Measurements from ENCODE around the gene CAD. TPM values are rescaled to one million over a fixed set of nuclear protein-coding genes. Genes with fewer than 3 reads are reported as not detected.

CAD gene
- total and polyA plus RNA-seq, 2 donors (not counting 3 experiments of a cell fraction or from before 2014, with no cell fraction given): 60.3 to 91.4 TPM

DNA sequence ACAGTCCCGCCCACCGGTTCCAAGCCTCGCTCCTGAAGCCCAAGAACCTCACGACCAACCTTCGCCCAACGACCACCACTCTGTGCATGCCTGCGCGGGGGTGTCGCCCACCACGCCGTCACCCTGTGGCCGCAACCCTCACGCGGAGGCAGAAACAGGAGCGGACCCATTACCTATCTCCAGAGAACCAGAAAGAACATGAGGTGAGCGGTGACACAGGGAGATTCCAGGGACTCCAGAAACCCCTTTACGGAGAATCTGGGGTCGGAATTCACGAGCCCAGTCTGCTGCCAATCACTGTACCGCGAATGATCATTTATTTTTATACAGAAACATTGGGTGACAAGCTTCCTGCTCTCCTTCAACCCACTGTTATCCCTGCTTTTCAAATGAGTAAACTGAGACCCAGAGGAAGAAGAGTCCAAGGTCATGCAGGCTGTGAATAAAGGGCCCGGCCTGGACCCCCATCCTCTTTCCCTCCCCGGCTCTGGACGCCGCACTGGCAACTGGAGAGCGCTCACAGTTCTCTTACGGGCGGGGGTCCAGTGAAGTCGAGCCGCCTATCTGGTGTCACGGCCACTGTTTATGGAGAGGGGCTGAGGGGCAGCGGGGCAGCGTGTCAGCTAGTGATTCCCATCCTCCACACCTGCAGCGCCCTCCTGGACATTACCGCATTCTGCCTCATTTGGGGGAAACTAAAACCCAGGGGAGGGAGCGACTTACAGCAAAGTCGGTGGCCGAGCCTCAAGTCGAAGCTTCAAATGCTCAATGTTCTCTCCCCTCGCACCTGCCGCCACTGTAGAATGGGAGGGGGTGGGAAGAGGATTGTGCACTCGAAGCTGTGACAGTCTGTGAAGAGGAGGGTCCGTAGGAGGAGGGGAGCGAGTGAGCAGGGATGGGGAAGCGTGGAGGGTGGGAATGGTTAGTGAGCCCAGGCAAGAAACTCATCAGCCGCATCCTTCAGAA lies 46.4 kb downstream of the CAD start:
- intact Hi-C loops (cut with micrococcal nuclease): loop anchor here (2.0 kb wide), 1 partner anchor 25 kb away; no protein-coding TSS in a partner anchor
- Histone ChIP-seq H3K4me3 (replicated peaks in 1 of 3; ENCODE audit: insufficient read depth in 1 of 3, low read depth in 1 of 3, low read length in 3 of 3) (peak overlapping the region in 2 of 3 experiments; percentile 43 to 82), H3K79me2 (ENCODE audit: control insufficient read depth, insufficient read depth, low read length) (no peaks in the 10 kb centered on the region), H3K27ac (ENCODE audit: insufficient read depth, low read depth, low read length) (no peak overlapping the region), H3K4me1 (ENCODE audit: control insufficient read depth, extremely low read depth, insufficient read depth, low read length) (peaks cover 22% of the 10 kb centered on the region), H2AFZ (ENCODE audit: low read depth, low read length) (peak overlapping the region; percentile 64), H3K27me3 (ENCODE audit: control insufficient read depth in 2 of 2, insufficient read depth in 2 of 2, low read length in 2 of 2) (peaks cover 15 to 38% of the 10 kb centered on the region in 2 experiments), H3K4me2 (ENCODE audit: insufficient read depth, low read length) (peak overlapping the region; percentile 77), H3K9me3 (replicated peaks; ENCODE audit: control insufficient read depth, insufficient read depth, low read length) (no peaks in the 10 kb centered on the region), H3K9ac (replicated peaks; ENCODE audit: extremely low read depth, insufficient read depth, low read length) (no peak overlapping the region), H3K9me1 (replicated peaks; ENCODE audit: control insufficient read depth, extremely low read depth, insufficient read depth, low read length) (no peaks in the 10 kb centered on the region), H4K20me1 (replicated peaks; ENCODE audit: control insufficient read depth, extremely low read depth, insufficient read depth, low read length) (no peaks in the 10 kb centered on the region), H3K36me3 (ENCODE audit: control insufficient read depth in 2 of 2, extremely low read depth in 1 of 2, insufficient read depth in 2 of 2, low read length in 2 of 2) (no peaks in the 10 kb centered on the region)
- POLR2A ChIA-PET: interaction anchor here (1.5 kb wide), 1 partner anchor 30 kb away, joined by 3 read pairs; no protein-coding TSS in a partner anchor
- CTCF ChIA-PET: interaction anchor here (0.8 to 6.9 kb wide), 8 partner anchors 9 to 94 kb away, joined by 3 to 143 read pairs (median 4); partner anchors contain the start of gene TRIM54
- peak; percentile 31 for DNase-seq (ENCODE audit: low read depth, low spot score)
- peak; percentile 18 for FAIRE-seq
- dilution Hi-C loops (cut with MboI; ENCODE audit: extremely low pct_ligation_motif_present, low sequenced_read_pairs): no loop called here
- no TSS peak for BruUV-seq (replicated peaks)
- TF ChIP-seq MYC (IDR thresholded peaks at IDR 0.05; ENCODE audit: low read depth, low read length) (no peak), EZH2 (IDR thresholded peaks at IDR 0.05; ENCODE audit: borderline replicate concordance, low read depth, low read length, severe bottlenecking) (peak; percentile 99)

- dilution Hi-C loops (cut with MboI; ENCODE audit: extremely low pct_ligation_motif_present, low sequenced_read_pairs): no loop called here
- H3K36me3 ChIP-seq (ENCODE audit: control insufficient read depth in 2 of 2, extremely low read depth in 1 of 2, insufficient read depth in 2 of 2, low read length in 2 of 2): no peaks in the 10 kb centered on the region
- no peaks in the 10 kb centered on the region for H4K20me1 ChIP-seq (replicated peaks; ENCODE audit: control insufficient read depth, extremely low read depth, insufficient read depth, low read length)
- H3K9ac ChIP-seq (replicated peaks; ENCODE audit: extremely low read depth, insufficient read depth, low read length): peak overlapping the region; percentile 25
- no peaks in the 10 kb centered on the region for H3K79me2 ChIP-seq (ENCODE audit: control insufficient read depth, insufficient read depth, low read length)
- no peak overlapping the region for H3K27ac ChIP-seq (ENCODE audit: insufficient read depth, low read depth, low read length)
- BruUV-seq (replicated peaks): no TSS peak
- peak overlapping the region in 2 of 3 experiments; percentile 32 to 82 for H3K4me3 ChIP-seq (replicated peaks in 1 of 3; ENCODE audit: insufficient read depth in 1 of 3, low read depth in 1 of 3, low read length in 3 of 3)
- intact Hi-C loops (cut with micrococcal nuclease): loop anchor here (2.0 kb wide), 1 partner anchor 24 kb away; no protein-coding TSS in a partner anchor
- FAIRE-seq (no peak), DNase-seq (ENCODE audit: low read depth, low spot score) (peak; percentile 30)
- H3K4me2 ChIP-seq (ENCODE audit: insufficient read depth, low read length): peak overlapping the region; percentile 37
- no peaks in the 10 kb centered on the region for H3K9me1 ChIP-seq (replicated peaks; ENCODE audit: control insufficient read depth, extremely low read depth, insufficient read depth, low read length)
- H3K4me1 ChIP-seq (ENCODE audit: control insufficient read depth, extremely low read depth, insufficient read depth, low read length): peaks cover 22% of the 10 kb centered on the region
- H3K27me3 ChIP-seq (ENCODE audit: control insufficient read depth in 2 of 2, insufficient read depth in 2 of 2, low read length in 2 of 2): peaks cover 16 to 40% of the 10 kb centered on the region in 2 experiments
- H3K9me3 ChIP-seq (replicated peaks; ENCODE audit: control insufficient read depth, insufficient read depth, low read length): no peaks in the 10 kb centered on the region
- ChIA-PET CTCF (interaction anchor here (1.1 to 6.9 kb wide), 9 partner anchors 8 to 129 kb away, joined by 3 to 143 read pairs (median 5); partner anchors contain the start of genes PREB and TRIM54), POLR2A (interaction anchor here (1.5 kb wide), 1 partner anchor 29 kb away, joined by 3 read pairs; no protein-coding TSS in a partner anchor)
- H2AFZ ChIP-seq (ENCODE audit: low read depth, low read length): peak overlapping the region; percentile 90
- no peak for TF ChIP-seq GATA2 (IDR thresholded peaks at IDR 0.05; ENCODE audit: insufficient read depth, insufficient read length, low read depth, low read length)
- peak; percentile 55 for TF ChIP-seq EZH2 (IDR thresholded peaks at IDR 0.05; ENCODE audit: borderline replicate concordance, low read depth, low read length, severe bottlenecking)
These were observed 47.1 kb downstream of the CAD start for GRCh38 chr2:27264253-27264752.
